GM23248 (cell line): ENCODE results near the gene HIF1A.

Experiments used
- EZH2 ChIP-seq: fragments of 200-600 bp; sonication (generic); IDR thresholded peaks from 2 replicates; pipeline ENCODE4 v1.6.1; 2018; ENCODE audit warnings: antibody characterized with exemption, mild to moderate bottlenecking; ENCODE audit not compliant: insufficient read depth, poor library complexity, severe bottlenecking
- EZH2phosphoT487 ChIP-seq: fragments of 200-600 bp; sonication (generic); IDR thresholded peaks from 2 replicates; pipeline ENCODE4 v1.6.1; 2018; ENCODE audit warnings: antibody characterized with exemption, moderate library complexity, mild to moderate bottlenecking, low read depth; ENCODE audit not compliant: insufficient read depth

GRCh38 chr14:61713724-61714437, 18.6 kb downstream of the HIF1A start:
- TF ChIP-seq EZH2phosphoT487 (no peak), EZH2 (no peak)
